GM19397 (cell line): ENCODE data around the gene DGCR6.
"Not testable (repeated sequence)": the region's sequence is repeated elsewhere in the genome, so short reads cannot be mapped to it uniquely, and the experiment has no call there.

Source experiments
- ATAC-seq: cut with Tn5 transposase; IDR thresholded peaks from one replicate; pipeline ENCODE4 v1.9.1; 2021; ENCODE audit warnings: mild to moderate bottlenecking, moderate library complexity; ENCODE audit not compliant: unreplicated experiment

Gene DGCR6

GRCh38 chr22:18929459-18929858, 23.3 kb downstream of the DGCR6 start:
- no peak for ATAC-seq

- no peak for ATAC-seq
These were observed 26.0 kb downstream of the DGCR6 start for GRCh38 chr22:18931905-18932652.

GRCh38 chr22:18933914-18934313, 27.8 kb downstream of the DGCR6 start:
- no peak for ATAC-seq

GRCh38 chr22:18934688-18935087, 28.6 kb downstream of the DGCR6 start:
- ATAC-seq: not testable (repeated sequence)

- ATAC-seq: no peak
These were observed 29.9 kb downstream of the DGCR6 start, which contains the start of gene PRODH for GRCh38 chr22:18935889-18936529. Gene PRODH, minus strand, starts transcription at chr22:18936293. Its CDS starts 6 bp downstream, at chr22:18936287.

GRCh38 chr22:18938691-18939090, 32.6 kb downstream of the DGCR6 start:
- ATAC-seq: not testable (repeated sequence)

GRCh38 chr22:18947105-18947504, 41.0 kb downstream of the DGCR6 start:
- not testable (repeated sequence) for ATAC-seq

- no peak for ATAC-seq
These were observed 41.8 kb downstream of the DGCR6 start for GRCh38 chr22:18947905-18948304.

- ATAC-seq: no peak
These were observed 44.0 kb downstream of the DGCR6 start for GRCh38 chr22:18950141-18950540.

GRCh38 chr22:18952022-18952421, 45.9 kb downstream of the DGCR6 start:
- ATAC-seq: no peak

- ATAC-seq: not testable (repeated sequence)
These were observed 47.0 kb downstream of the DGCR6 start for GRCh38 chr22:18953128-18953527.

- ATAC-seq: not testable (repeated sequence)
These were observed 48.3 kb downstream of the DGCR6 start for GRCh38 chr22:18954303-18954989.

- ATAC-seq: no peak
These were observed 49.0 kb downstream of the DGCR6 start for GRCh38 chr22:18954990-18955571.

GRCh38 chr22:18955696-18956095, 49.6 kb downstream of the DGCR6 start:
- ATAC-seq: no peak

- ATAC-seq: not testable (repeated sequence)
These were observed 50.2 kb downstream of the DGCR6 start for GRCh38 chr22:18956121-18956895.

- ATAC-seq: not testable (repeated sequence)
These were observed 50.8 kb downstream of the DGCR6 start for GRCh38 chr22:18956956-18957355.

GRCh38 chr22:18957621-18958320, 51.7 kb downstream of the DGCR6 start:
- ATAC-seq: not testable (repeated sequence)

GRCh38 chr22:18958321-18958705, 52.2 kb downstream of the DGCR6 start:
- not testable (repeated sequence) for ATAC-seq

- ATAC-seq: not testable (repeated sequence)
These were observed 52.6 kb downstream of the DGCR6 start for GRCh38 chr22:18958738-18959137.

GRCh38 chr22:18959266-18959665, 53.1 kb downstream of the DGCR6 start:
- ATAC-seq: not testable (repeated sequence)
